Stomach (tissue), 9 donors: ENCODE data around the gene PLCB1. TPM values are rescaled to one million over a fixed set of nuclear protein-coding genes. Genes with fewer than 3 reads are reported as not detected.

ENCODE experiments used
- DNase-seq, 2 donors: peaks; one replicate each; pipeline versions ENCODE4 v3.0.0 to v3.0.0-alpha.2; 2013 to 2019
- H3K27ac ChIP-seq, 5 donors: fragments of 200-600 bp in 4 of 5; sonication (generic) in 4 of 5; one replicate each; pipeline ENCODE4 v1.5.1; 2013 to 2019; ENCODE audit warnings: mild to moderate bottlenecking in 1 of 5, moderate library complexity in 1 of 5
- H3K27me3 ChIP-seq, 3 donors: fragments of 200-600 bp; sonication (generic); one replicate each; pipeline ENCODE4 v1.5.1; 2017 to 2019; ENCODE audit warnings: mixed run types in 1 of 3
- H3K36me3 ChIP-seq, 4 donors: fragments of 200-600 bp; sonication (generic); 1 replicate in 3 of 4; 2 replicates in 1 of 4; pipeline ENCODE4 v1.5.1; 2016 to 2019
- H3K4me1 ChIP-seq, 4 donors: fragments of 200-600 bp; sonication (generic); one replicate each; pipeline ENCODE4 v1.5.1; 2016 to 2019
- H3K4me3 ChIP-seq, 4 donors: fragments of 200-600 bp; sonication (generic) in 3 of 4; one replicate each; pipeline ENCODE4 v1.5.1; 2016 to 2019; ENCODE audit warnings: mild to moderate bottlenecking in 1 of 4
- H3K9me3 ChIP-seq, 4 donors: fragments of 200-600 bp; sonication (generic); one replicate each; pipeline ENCODE4 v1.5.1; 2016 to 2019
- EP300 ChIP-seq: sonication (generic); formaldehyde crosslinking; IDR thresholded peaks from one replicate; pipeline ENCODE4 v1.6.1; 2017; ENCODE audit warnings: antibody characterized with exemption
- POLR2A ChIP-seq, 4 donors: fragments of 450-650 bp; IDR thresholded peaks; one replicate each; pipeline ENCODE4 v1.6.1; 2016; ENCODE audit warnings: antibody characterized with exemption in 4 of 4, control low read depth in 2 of 4, mild to moderate bottlenecking in 1 of 4, moderate library complexity in 1 of 4
- POLR2AphosphoS5 ChIP-seq, 3 donors: sonication (generic); formaldehyde crosslinking; IDR thresholded peaks; one replicate each; pipeline ENCODE4 v1.6.1; 2016; ENCODE audit warnings: antibody characterized with exemption in 3 of 3
- WGBS, 5 donors: extraction: QIAGEN DNeasy Blood & Tissue Kit in 3 of 5; methylation state at CpG; one replicate each; pipeline versions ENCODE4 v1.1.5 to v1.1.7; 2013 to 2018; 5-methylcytosine and 5-hydroxymethylcytosine counted together
- intact Hi-C: fragments of 100-400 bp; cut with DNase I; formaldehyde crosslinking; loops from one replicate; pipeline ENCODE4 v1.15.1; 2023; ENCODE audit warnings: low total_unique reads
- polyA plus RNA-seq, 3 donors: library from polyadenylated mRNA; stranded (reverse); fragments of 200-250 nt; gene quantifications; one replicate each; pipeline ENCODE4 v1.2.3, GENCODE V29; 2013
- total RNA-seq, 5 donors: library from RNA; depleted of rRNA; stranded (reverse); fragments of >200 nt; gene quantifications; one replicate each; pipeline versions ENCODE4 v1.1.0 to v1.2.3, GENCODE V29; 2014 to 2016
- TF ChIP-seq, protein P1 (sequence below), 7 experiments: fragments of 450-650 bp in 4 of 7; fragments of 200-600 bp in 3 of 7; sonication (generic) in 3 of 7; IDR thresholded peaks; one replicate each; pipeline ENCODE4 v1.5.1; 2016 to 2019; ENCODE audit warnings: antibody characterized with exemption in 7 of 7, control low read depth in 2 of 7, mild to moderate bottlenecking in 1 of 7
- donor health status: healthy with polysubstance abuse.
- donor health status: Bipolar disorder and iron deficiency.
- donor health status: healthy.

Gene PLCB1
- total and polyA plus RNA-seq, 8 donors = 4.1 to 66.5 (median 11.7) TPM

- H3K27ac ChIP-seq = no peak overlapping the region
- intact Hi-C loops = no loop called here
- 89 to 96% (median 91%) methylated on average over 2 of the region's 2 CpGs for WGBS, 5 donors
- no peaks in the 10 kb centered on the region for H3K36me3 ChIP-seq
- no peak overlapping the region for H3K4me3 ChIP-seq
- H3K27me3 ChIP-seq = no peaks in the 10 kb centered on the region
- H3K9me3 ChIP-seq = no peaks in the 10 kb centered on the region
- TF ChIP-seq EP300 = no peak
- no peak for TF ChIP-seq POLR2A (IDR thresholded peaks at IDR 0.05)
- TF ChIP-seq, protein P1, sequence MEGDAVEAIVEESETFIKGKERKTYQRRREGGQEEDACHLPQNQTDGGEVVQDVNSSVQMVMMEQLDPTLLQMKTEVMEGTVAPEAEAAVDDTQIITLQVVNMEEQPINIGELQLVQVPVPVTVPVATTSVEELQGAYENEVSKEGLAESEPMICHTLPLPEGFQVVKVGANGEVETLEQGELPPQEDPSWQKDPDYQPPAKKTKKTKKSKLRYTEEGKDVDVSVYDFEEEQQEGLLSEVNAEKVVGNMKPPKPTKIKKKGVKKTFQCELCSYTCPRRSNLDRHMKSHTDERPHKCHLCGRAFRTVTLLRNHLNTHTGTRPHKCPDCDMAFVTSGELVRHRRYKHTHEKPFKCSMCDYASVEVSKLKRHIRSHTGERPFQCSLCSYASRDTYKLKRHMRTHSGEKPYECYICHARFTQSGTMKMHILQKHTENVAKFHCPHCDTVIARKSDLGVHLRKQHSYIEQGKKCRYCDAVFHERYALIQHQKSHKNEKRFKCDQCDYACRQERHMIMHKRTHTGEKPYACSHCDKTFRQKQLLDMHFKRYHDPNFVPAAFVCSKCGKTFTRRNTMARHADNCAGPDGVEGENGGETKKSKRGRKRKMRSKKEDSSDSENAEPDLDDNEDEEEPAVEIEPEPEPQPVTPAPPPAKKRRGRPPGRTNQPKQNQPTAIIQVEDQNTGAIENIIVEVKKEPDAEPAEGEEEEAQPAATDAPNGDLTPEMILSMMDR (IDR thresholded peaks at IDR 0.05) = no peak
- no peak for TF ChIP-seq POLR2AphosphoS5 (IDR thresholded peaks at IDR 0.05)
- peaks cover 0 to 15% (median 0%) of the 10 kb centered on the region in 4 donors for H3K4me1 ChIP-seq
- no peak for DNase-seq
Measured at GRCh38 chr20:8424010-8424409, 291.9 kb downstream of the PLCB1 start.

- TF ChIP-seq POLR2AphosphoS5 (IDR thresholded peaks at IDR 0.05) = no peak
- no peak for TF ChIP-seq POLR2A (IDR thresholded peaks at IDR 0.05)
- no peak for TF ChIP-seq EP300
- TF ChIP-seq, protein P1 (IDR thresholded peaks at IDR 0.05) = no peak
- 62 to 85% (median 74%) methylated on average over 4 of the region's 4 CpGs for WGBS, 5 donors
- H3K27me3 ChIP-seq = no peaks in the 10 kb centered on the region
- intact Hi-C loops = no loop called here
- DNase-seq = no peak
- no peak overlapping the region for H3K4me3 ChIP-seq
- peaks cover 0 to 21% (median 0%) of the 10 kb centered on the region in 4 donors for H3K4me1 ChIP-seq
- H3K27ac ChIP-seq = no peak overlapping the region
- no peaks in the 10 kb centered on the region for H3K36me3 ChIP-seq
- no peaks in the 10 kb centered on the region for H3K9me3 ChIP-seq
Measured at GRCh38 chr20:8425016-8425415, 292.9 kb downstream of the PLCB1 start.

- no peak overlapping the region for H3K27ac ChIP-seq
- peak in 1 of 2 donors; percentile 32 for DNase-seq
- TF ChIP-seq POLR2A (IDR thresholded peaks at IDR 0.05) = no peak
- no peak for TF ChIP-seq POLR2AphosphoS5 (IDR thresholded peaks at IDR 0.05)
- no peak for TF ChIP-seq EP300
- TF ChIP-seq, protein P1 (IDR thresholded peaks at IDR 0.05) = no peak
- 84 to 96% (median 95%) methylated on average over 4 of the region's 4 CpGs for WGBS, 5 donors
- H3K36me3 ChIP-seq = no peaks in the 10 kb centered on the region
- no peaks in the 10 kb centered on the region for H3K9me3 ChIP-seq
- intact Hi-C loops = no loop called here
- no peak overlapping the region for H3K4me3 ChIP-seq
- H3K4me1 ChIP-seq = peaks cover 0 to 28% (median 1%) of the 10 kb centered on the region in 4 donors
- no peaks in the 10 kb centered on the region for H3K27me3 ChIP-seq
Measured at GRCh38 chr20:8425802-8426201, 293.7 kb downstream of the PLCB1 start.

GRCh38 chr20:8427419-8428040 lies 295.5 kb downstream of the PLCB1 start:
- peaks cover 0 to 39% (median 8%) of the 10 kb centered on the region in 4 donors for H3K4me1 ChIP-seq
- H3K27ac ChIP-seq = peak overlapping the region in 2 of 5 donors; percentile 41 to 56
- H3K4me3 ChIP-seq = no peak overlapping the region
- 57 to 77% (median 74%) methylated on average over 2 of the region's 2 CpGs for WGBS, 5 donors
- H3K36me3 ChIP-seq = no peaks in the 10 kb centered on the region
- no peaks in the 10 kb centered on the region for H3K9me3 ChIP-seq
- TF ChIP-seq POLR2AphosphoS5 (IDR thresholded peaks at IDR 0.05) (no peak), EP300 (no peak), POLR2A (IDR thresholded peaks at IDR 0.05) (no peak)
- TF ChIP-seq, protein P1 (IDR thresholded peaks at IDR 0.05) = no peak
- intact Hi-C loops = no loop called here
- no peaks in the 10 kb centered on the region for H3K27me3 ChIP-seq
- DNase-seq = no peak
